D721Med (cell line): ENCODE measurements around the gene ARAP2.

ENCODE experiments used
- DNase-seq: peaks from one replicate; pipeline ENCODE4 v3.0.0; 2011; ENCODE audit warnings: low spot score; ENCODE audit not compliant: insufficient read length
- FAIRE-seq: peaks from 2 replicates; lab custom pipeline; 2011; peaks lifted over from hg19 to GRCh38; lab: Jason Lieb, UNC
- TF ChIP-seq, protein P1 (sequence below): IDR thresholded peaks from 2 replicates; pipeline ENCODE4 v1.5.1; 2012; ENCODE audit warnings: mild to moderate bottlenecking, control low read depth; ENCODE audit not compliant: insufficient read depth; ENCODE audit errors: missing control alignments

ARAP2 gene

GRCh38 chr4:36264207-36264826 lies 20.0 kb upstream of the ARAP2 start:
- FAIRE-seq = no peak
- TF ChIP-seq, protein P1, sequence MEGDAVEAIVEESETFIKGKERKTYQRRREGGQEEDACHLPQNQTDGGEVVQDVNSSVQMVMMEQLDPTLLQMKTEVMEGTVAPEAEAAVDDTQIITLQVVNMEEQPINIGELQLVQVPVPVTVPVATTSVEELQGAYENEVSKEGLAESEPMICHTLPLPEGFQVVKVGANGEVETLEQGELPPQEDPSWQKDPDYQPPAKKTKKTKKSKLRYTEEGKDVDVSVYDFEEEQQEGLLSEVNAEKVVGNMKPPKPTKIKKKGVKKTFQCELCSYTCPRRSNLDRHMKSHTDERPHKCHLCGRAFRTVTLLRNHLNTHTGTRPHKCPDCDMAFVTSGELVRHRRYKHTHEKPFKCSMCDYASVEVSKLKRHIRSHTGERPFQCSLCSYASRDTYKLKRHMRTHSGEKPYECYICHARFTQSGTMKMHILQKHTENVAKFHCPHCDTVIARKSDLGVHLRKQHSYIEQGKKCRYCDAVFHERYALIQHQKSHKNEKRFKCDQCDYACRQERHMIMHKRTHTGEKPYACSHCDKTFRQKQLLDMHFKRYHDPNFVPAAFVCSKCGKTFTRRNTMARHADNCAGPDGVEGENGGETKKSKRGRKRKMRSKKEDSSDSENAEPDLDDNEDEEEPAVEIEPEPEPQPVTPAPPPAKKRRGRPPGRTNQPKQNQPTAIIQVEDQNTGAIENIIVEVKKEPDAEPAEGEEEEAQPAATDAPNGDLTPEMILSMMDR = no peak
- DNase-seq = no peak

DNA sequence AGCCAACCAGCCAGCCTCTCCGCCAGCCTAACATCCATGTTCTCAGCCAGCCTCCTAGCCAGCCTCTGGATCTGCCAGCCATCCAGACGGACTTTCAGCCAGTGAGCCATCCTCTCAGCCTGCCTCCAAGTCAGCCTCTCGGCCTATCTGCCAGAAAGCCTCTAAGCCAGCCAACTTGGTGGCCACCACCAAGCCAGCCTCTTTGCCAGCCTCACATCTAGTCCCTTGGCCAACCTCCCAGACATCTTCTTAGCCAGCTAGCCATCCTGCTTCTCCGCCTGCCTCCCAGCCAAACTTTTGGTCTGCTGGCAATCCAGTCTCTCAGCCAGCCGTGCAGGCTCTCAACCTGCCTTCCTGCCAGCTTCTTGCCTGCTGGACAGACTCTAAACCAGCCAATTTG lies 16.4 kb upstream of the ARAP2 start:
- no peak for DNase-seq
- TF ChIP-seq, protein P1 = no peak
- FAIRE-seq = no peak

GRCh38 chr4:36256398-36256891 lies 12.1 kb upstream of the ARAP2 start:
- DNase-seq (no peak), FAIRE-seq (no peak)
- TF ChIP-seq, protein P1 = no peak

GRCh38 chr4:36255577-36255976 lies 11.3 kb upstream of the ARAP2 start:
- DNase-seq (no peak), FAIRE-seq (no peak)
- TF ChIP-seq, protein P1 = no peak

DNA sequence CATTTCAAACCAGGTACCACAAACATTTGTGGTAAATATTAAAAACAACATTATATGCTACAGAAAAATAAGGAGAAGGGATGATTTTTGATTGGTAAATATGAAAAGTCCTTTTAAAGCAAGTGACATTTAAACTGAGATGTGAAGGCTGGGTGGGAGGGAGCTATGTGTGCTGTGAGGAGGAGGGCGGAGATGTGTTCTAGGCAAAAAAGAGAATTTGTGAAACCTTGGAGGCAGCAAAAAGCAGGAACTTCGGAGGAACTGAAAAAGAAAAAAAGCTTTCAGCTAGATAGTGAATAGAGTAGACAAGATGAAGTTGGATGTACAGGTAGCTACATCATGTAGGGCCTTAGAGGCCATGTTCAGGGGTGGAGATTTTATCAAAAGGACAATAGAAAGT lies 10.1 kb upstream of the ARAP2 start:
- TF ChIP-seq, protein P1 = no peak
- no peak for DNase-seq
- FAIRE-seq = no peak

GRCh38 chr4:36251983-36252382 lies 7.7 kb upstream of the ARAP2 start:
- TF ChIP-seq, protein P1 = no peak
- FAIRE-seq (no peak), DNase-seq (no peak)

- FAIRE-seq (no peak), DNase-seq (no peak)
- TF ChIP-seq, protein P1 = no peak
Observed at GRCh38 chr4:36249610-36250009, 5.3 kb upstream of the ARAP2 start.
